Skeletal muscle tissue (tissue), 4 donors: Measurements from ENCODE around the gene USE1. TPM values are rescaled to one million over a fixed set of nuclear protein-coding genes. Genes with fewer than 3 reads are reported as not detected.
A peak's percentile ranks its signal among the peaks of the same experiment; 100 is the strongest.

Source experiments
- H3K27ac ChIP-seq: one replicate; pipeline ENCODE4 v1.7.0; 2013; ENCODE audit warnings: mild to moderate bottlenecking, low read depth, low read length, inconsistent platforms
- H3K27me3 ChIP-seq, 3 donors: one replicate each; pipeline ENCODE4 v1.7.0; 2013; ENCODE audit warnings: low read length in 3 of 3; ENCODE audit not compliant: control insufficient read depth in 3 of 3, insufficient read depth in 3 of 3
- H3K36me3 ChIP-seq, 3 donors: one replicate each; pipeline ENCODE4 v1.7.0; 2013; ENCODE audit warnings: low read length in 3 of 3; ENCODE audit not compliant: control insufficient read depth in 3 of 3, insufficient read depth in 3 of 3
- H3K4me1 ChIP-seq, 3 donors: one replicate each; pipeline ENCODE4 v1.7.0; 2013; ENCODE audit warnings: low read length in 3 of 3, mild to moderate bottlenecking in 3 of 3; ENCODE audit not compliant: control insufficient read depth in 3 of 3, insufficient read depth in 3 of 3
- H3K4me3 ChIP-seq, 3 donors: one replicate each; pipeline ENCODE4 v1.7.0; 2013; ENCODE audit warnings: low read length in 3 of 3
- H3K9ac ChIP-seq, 3 donors: one replicate each; pipeline ENCODE4 v1.7.0; 2013; ENCODE audit warnings: low read length in 3 of 3, mild to moderate bottlenecking in 3 of 3, moderate library complexity in 2 of 3, low read depth in 1 of 3
- H3K9me3 ChIP-seq, 3 donors: one replicate each; pipeline ENCODE4 v1.7.0; 2013; ENCODE audit warnings: low read length in 3 of 3; ENCODE audit not compliant: control insufficient read depth in 3 of 3
- total RNA-seq: library from RNA; depleted of rRNA; stranded (reverse); fragments of >200 nt; gene quantifications from one replicate; pipeline ENCODE4 v1.2.3, GENCODE V29; 2014
- donor health status: Osteomylitis.

The USE1 gene
- total RNA-seq, 1 donor from 2014 or later = 19.3 TPM

- H3K36me3 ChIP-seq = peaks cover 14 to 21% (median 20%) of the 10 kb centered on the region in 3 donors
- no peaks in the 10 kb centered on the region for H3K27me3 ChIP-seq
- peak overlapping the region; percentile 84 for H3K27ac ChIP-seq
- peaks cover 8 to 12% (median 11%) of the 10 kb centered on the region in 3 donors for H3K4me1 ChIP-seq
- H3K9me3 ChIP-seq = no peaks in the 10 kb centered on the region
- H3K9ac ChIP-seq = no peak overlapping the region
- H3K4me3 ChIP-seq = peak overlapping the region; percentile 79 to 91 (median 81)
Observed at GRCh38 chr19:17216058-17216670, 1.0 kb downstream of the USE1 start.

GRCh38 chr19:17219286-17219685, 4.1 kb downstream of the USE1 start:
- no peak overlapping the region for H3K4me3 ChIP-seq
- H3K4me1 ChIP-seq = peaks cover 8 to 12% (median 11%) of the 10 kb centered on the region in 3 donors
- no peaks in the 10 kb centered on the region for H3K27me3 ChIP-seq
- no peak overlapping the region for H3K27ac ChIP-seq
- no peak overlapping the region for H3K9ac ChIP-seq
- peaks cover 14 to 21% (median 20%) of the 10 kb centered on the region in 3 donors for H3K36me3 ChIP-seq
- H3K9me3 ChIP-seq = no peaks in the 10 kb centered on the region

- Histone ChIP-seq H3K27me3 (no peaks in the 10 kb centered on the region), H3K27ac (no peak overlapping the region), H3K4me3 (no peak overlapping the region), H3K9ac (no peak overlapping the region), H3K9me3 (no peaks in the 10 kb centered on the region), H3K36me3 (peaks cover 14 to 21% (median 20%) of the 10 kb centered on the region in 3 donors), H3K4me1 (peaks cover 3 to 6% (median 3%) of the 10 kb centered on the region in 3 donors)
Observed at GRCh38 chr19:17220207-17220758, 5.1 kb downstream of the USE1 start.

- Histone ChIP-seq H3K36me3 (peaks cover 3 to 9% (median 6%) of the 10 kb centered on the region in 3 donors), H3K4me3 (no peak overlapping the region), H3K9me3 (no peaks in the 10 kb centered on the region), H3K4me1 (peaks cover 0 to 8% (median 7%) of the 10 kb centered on the region in 3 donors), H3K27ac (no peak overlapping the region), H3K27me3 (no peaks in the 10 kb centered on the region), H3K9ac (peak overlapping the region in 1 of 3 donors; percentile 56)
Observed at GRCh38 chr19:17225053-17225452, 9.9 kb downstream of the USE1 start.

- Histone ChIP-seq H3K9ac (peak within 1 kb of the TSS; percentile 75 to 91 (median 85)), H3K4me1 (peaks cover 0 to 7% (median 5%) of the 10 kb centered on the region in 3 donors), H3K4me3 (peak within 1 kb of the TSS; percentile 82 to 93 (median 89)), H3K27me3 (no peaks in the 10 kb centered on the region), H3K36me3 (peaks cover 5 to 13% (median 7%) of the 10 kb centered on the region in 3 donors), H3K27ac (peak within 1 kb of the TSS; percentile 83), H3K9me3 (no peaks in the 10 kb centered on the region)
Observed at GRCh38 chr19:17226002-17226933, 11.1 kb downstream of the USE1 start, which contains the start of gene OCEL1. OCEL1 (plus strand) TSS chr19:17226226; CDS start chr19:17226248, 22 bp downstream.

- Histone ChIP-seq H3K9ac (peak overlapping the region in 1 of 3 donors; percentile 33), H3K4me3 (no peak overlapping the region), H3K27me3 (no peaks in the 10 kb centered on the region), H3K36me3 (peaks cover 5 to 19% (median 16%) of the 10 kb centered on the region in 3 donors), H3K9me3 (no peaks in the 10 kb centered on the region), H3K4me1 (peaks cover 0 to 7% (median 5%) of the 10 kb centered on the region in 3 donors), H3K27ac (no peak overlapping the region)
Observed at GRCh38 chr19:17227798-17228367, 12.7 kb downstream of the USE1 start.

GRCh38 chr19:17229890-17230289, 14.7 kb downstream of the USE1 start:
- Histone ChIP-seq H3K4me1 (peaks cover 2 to 12% (median 6%) of the 10 kb centered on the region in 3 donors), H3K36me3 (peaks cover 8 to 25% (median 16%) of the 10 kb centered on the region in 3 donors), H3K27ac (no peak overlapping the region), H3K9me3 (no peaks in the 10 kb centered on the region), H3K27me3 (no peaks in the 10 kb centered on the region), H3K9ac (no peak overlapping the region), H3K4me3 (no peak overlapping the region)

- Histone ChIP-seq H3K27me3 (no peaks in the 10 kb centered on the region), H3K36me3 (peaks cover 8 to 25% (median 16%) of the 10 kb centered on the region in 3 donors), H3K27ac (no peak overlapping the region), H3K4me3 (no peak overlapping the region), H3K9me3 (no peaks in the 10 kb centered on the region), H3K9ac (no peak overlapping the region), H3K4me1 (peaks cover 11 to 20% (median 15%) of the 10 kb centered on the region in 3 donors)
Observed at GRCh38 chr19:17232258-17232657, 17.1 kb downstream of the USE1 start.

- no peaks in the 10 kb centered on the region for H3K27me3 ChIP-seq
- H3K4me3 ChIP-seq = peak overlapping the region; percentile 3 to 70 (median 63)
- peak overlapping the region; percentile 20 to 71 (median 64) for H3K9ac ChIP-seq
- no peaks in the 10 kb centered on the region for H3K9me3 ChIP-seq
- peaks cover 11 to 19% (median 15%) of the 10 kb centered on the region in 3 donors for H3K4me1 ChIP-seq
- peak overlapping the region; percentile 36 for H3K27ac ChIP-seq
- peaks cover 10 to 25% (median 16%) of the 10 kb centered on the region in 3 donors for H3K36me3 ChIP-seq
Observed at GRCh38 chr19:17234911-17235299, 19.7 kb downstream of the USE1 start.
